ENCODE results near the gene SH2D7. TPM values are rescaled to one million over a fixed set of nuclear protein-coding genes. Genes with fewer than 3 reads are reported as not detected.
A peak's percentile ranks its signal among the peaks of the same experiment; 100 is the strongest.

Gene SH2D7
- total RNA-seq, 2 experiments from 2014 or later = not detected

- ChIA-PET POLR2A (interaction anchor here (0.7 to 5.4 kb wide), 8 partner anchors 10 to 306 kb away, joined by 3 to 32 read pairs (median 4); partner anchors contain the start of genes IDH3A and IREB2), CTCF (interaction anchor here (0.6 to 7.6 kb wide), 16 partner anchors 11 to 349 kb away, joined by 3 to 74 read pairs (median 5); partner anchors contain the start of genes ACSBG1 and IDH3A)
Measured at GRCh38 chr15:78131295-78132061, 39.1 kb downstream of the SH2D7 start, which contains the start of gene CIB2. CIB2 (minus strand) TSS chr15:78131445; CDS start chr15:78131215, 230 bp downstream.

GRCh38 chr15:78133801-78134200 is 41.4 kb downstream of the SH2D7 start:
- Mint-ChIP-seq H3K4me3 (no peak overlapping the region), H3K27me3 (peaks cover 2% of the 10 kb centered on the region), H3K27ac (no peak overlapping the region), H3K36me3 (ENCODE audit: low read depth) (no peaks in the 10 kb centered on the region), H3K9me3 (no peaks in the 10 kb centered on the region), H3K4me1 (peaks cover 23% of the 10 kb centered on the region)
- CTCF ChIA-PET = interaction anchor here (7.6 kb wide), 1 partner anchor 62 kb away, joined by 74 read pairs; no protein-coding TSS in a partner anchor
- no peak for DNase-seq
- POLR2A ChIA-PET = no interaction called here

More at GRCh38 chr15:78131295-78132061, 39.1 kb downstream of the SH2D7 start, which contains the start of gene CIB2:
- Mint-ChIP-seq H3K4me3 (peak within 1 kb of the TSS; percentile 79), H3K4me1 (peaks cover 23% of the 10 kb centered on the region), H3K27ac (no peak within 1 kb of the TSS), H3K36me3 (ENCODE audit: low read depth) (no peaks in the 10 kb centered on the region), H3K9me3 (no peaks in the 10 kb centered on the region), H3K27me3 (peaks cover 2% of the 10 kb centered on the region)
- DNase-seq = peak; percentile 81

GRCh38 chr15:78139578-78139977 is 47.2 kb downstream of the SH2D7 start:
- H3K9me3 Mint-ChIP-seq = no peaks in the 10 kb centered on the region
- CTCF ChIA-PET = interaction anchor here (0.7 to 1.7 kb wide), 5 partner anchors 9 to 56 kb away, joined by 3 to 6 read pairs (median 3); no protein-coding TSS in a partner anchor
- H3K36me3 Mint-ChIP-seq (ENCODE audit: low read depth) = no peaks in the 10 kb centered on the region
- H3K4me3 Mint-ChIP-seq = no peak overlapping the region
- H3K27me3 Mint-ChIP-seq = no peaks in the 10 kb centered on the region
- DNase-seq = no peak
- no peak overlapping the region for H3K27ac Mint-ChIP-seq
- no peaks in the 10 kb centered on the region for H3K4me1 Mint-ChIP-seq
- POLR2A ChIA-PET = interaction anchor here (1.8 to 2.9 kb wide), 2 partner anchors 9 to 11 kb away, joined by 8 to 14 read pairs; partner anchors contain the start of gene IDH3A

- Mint-ChIP-seq H3K9me3 (no peaks in the 10 kb centered on the region), H3K36me3 (ENCODE audit: low read depth) (no peaks in the 10 kb centered on the region), H3K27ac (no peak overlapping the region), H3K4me1 (no peaks in the 10 kb centered on the region), H3K27me3 (no peaks in the 10 kb centered on the region), H3K4me3 (no peak overlapping the region)
- CTCF ChIA-PET = no interaction called here
- POLR2A ChIA-PET = interaction anchor here (1.8 to 2.9 kb wide), 2 partner anchors 8 to 11 kb away, joined by 8 to 14 read pairs; partner anchors contain the start of gene IDH3A
- DNase-seq = no peak
Measured at GRCh38 chr15:78140292-78140691, 47.9 kb downstream of the SH2D7 start.

GRCh38 chr15:78142332-78142731 is 50.0 kb downstream of the SH2D7 start:
- Mint-ChIP-seq H3K27me3 (no peaks in the 10 kb centered on the region), H3K9me3 (no peaks in the 10 kb centered on the region), H3K4me1 (peaks cover 2% of the 10 kb centered on the region), H3K36me3 (ENCODE audit: low read depth) (no peaks in the 10 kb centered on the region), H3K27ac (no peak overlapping the region), H3K4me3 (no peak overlapping the region)
- POLR2A ChIA-PET = interaction anchor here (1.3 kb wide), 1 partner anchor 11 kb away, joined by 3 read pairs; the partner anchor contains the start of gene CIB2
- DNase-seq = no peak
- CTCF ChIA-PET = interaction anchor here (0.6 to 2.0 kb wide), 2 partner anchors 12 to 53 kb away, joined by 4 to 5 read pairs; no protein-coding TSS in a partner anchor

- H3K36me3 Mint-ChIP-seq (ENCODE audit: low read depth) = peaks cover 9% of the 10 kb centered on the region
- no peak overlapping the region for H3K4me3 Mint-ChIP-seq
- no peak overlapping the region for H3K27ac Mint-ChIP-seq
- ChIA-PET CTCF (interaction anchor here (2.6 to 3.6 kb wide), 2 partner anchors 16 to 49 kb away, joined by 10 to 13 read pairs; partner anchors contain the start of gene CIB2), POLR2A (interaction anchor here (1.4 to 3.7 kb wide), 2 partner anchors 17 to 24 kb away, joined by 4 to 32 read pairs; partner anchors contain the start of gene CIB2)
- DNase-seq = no peak
- peaks cover 30% of the 10 kb centered on the region for H3K4me1 Mint-ChIP-seq
- no peaks in the 10 kb centered on the region for H3K9me3 Mint-ChIP-seq
- no peaks in the 10 kb centered on the region for H3K27me3 Mint-ChIP-seq
Measured at GRCh38 chr15:78146425-78147154, 54.2 kb downstream of the SH2D7 start.

GRCh38 chr15:78147566-78147965 is 55.2 kb downstream of the SH2D7 start:
- Mint-ChIP-seq H3K27me3 (no peaks in the 10 kb centered on the region), H3K4me1 (peaks cover 31% of the 10 kb centered on the region), H3K36me3 (ENCODE audit: low read depth) (peaks cover 10% of the 10 kb centered on the region), H3K4me3 (peak overlapping the region; percentile 36), H3K27ac (no peak overlapping the region), H3K9me3 (no peaks in the 10 kb centered on the region)
- POLR2A ChIA-PET = interaction anchor here (1.2 to 4.2 kb wide), 8 partner anchors 8 to 117 kb away, joined by 3 to 32 read pairs (median 10); partner anchors contain the start of genes CIB2 and DNAJA4
- DNase-seq = no peak
- CTCF ChIA-PET = interaction anchor here (0.6 to 3.6 kb wide), 6 partner anchors 12 to 237 kb away, joined by 3 to 13 read pairs (median 4); partner anchors contain the start of gene CIB2

- Mint-ChIP-seq H3K27me3 (no peaks in the 10 kb centered on the region), H3K27ac (peak overlapping the region; percentile 79), H3K4me3 (peak overlapping the region; percentile 86), H3K36me3 (ENCODE audit: low read depth) (peaks cover 20% of the 10 kb centered on the region), H3K4me1 (peaks cover 41% of the 10 kb centered on the region), H3K9me3 (no peaks in the 10 kb centered on the region)
- POLR2A ChIA-PET = interaction anchor here (0.6 to 4.2 kb wide), 15 partner anchors 9 to 742 kb away, joined by 3 to 32 read pairs (median 5); partner anchors contain the start of genes CIB2 and DNAJA4
- no peak for DNase-seq
- CTCF ChIA-PET = interaction anchor here (0.7 to 3.6 kb wide), 9 partner anchors 9 to 238 kb away, joined by 3 to 13 read pairs (median 5); partner anchors contain the start of gene CIB2
Measured at GRCh38 chr15:78148392-78149067, 56.2 kb downstream of the SH2D7 start.

- DNase-seq = peak; percentile 99
- Mint-ChIP-seq H3K4me3 (peak within 1 kb of the TSS; percentile 86), H3K27me3 (no peaks in the 10 kb centered on the region), H3K9me3 (no peaks in the 10 kb centered on the region), H3K4me1 (peaks cover 41% of the 10 kb centered on the region), H3K36me3 (ENCODE audit: low read depth) (peaks cover 20% of the 10 kb centered on the region), H3K27ac (peak within 1 kb of the TSS; percentile 79)
- ChIA-PET POLR2A (interaction anchor here (0.6 to 4.2 kb wide), 16 partner anchors 9 to 741 kb away, joined by 3 to 32 read pairs (median 4); partner anchors contain the start of genes CIB2, DNAJA4 and IREB2), CTCF (interaction anchor here (0.6 to 3.6 kb wide), 8 partner anchors 10 to 46 kb away, joined by 3 to 13 read pairs (median 4); partner anchors contain the start of gene CIB2)
Measured at GRCh38 chr15:78149068-78149804, 56.9 kb downstream of the SH2D7 start, which contains the start of gene IDH3A. IDH3A (plus strand) TSS chr15:78149362; CDS start chr15:78149404, 42 bp downstream.

- Mint-ChIP-seq H3K27me3 (no peaks in the 10 kb centered on the region), H3K36me3 (ENCODE audit: low read depth) (peaks cover 21% of the 10 kb centered on the region), H3K4me1 (peaks cover 42% of the 10 kb centered on the region), H3K9me3 (no peaks in the 10 kb centered on the region), H3K4me3 (peak overlapping the region; percentile 86), H3K27ac (peak overlapping the region; percentile 54)
- no peak for DNase-seq
- ChIA-PET POLR2A (interaction anchor here (0.7 to 4.2 kb wide), 12 partner anchors 9 to 288 kb away, joined by 3 to 32 read pairs (median 6); partner anchors contain the start of genes CIB2, DNAJA4, IREB2 and SKIC8), CTCF (interaction anchor here (0.6 to 2.1 kb wide), 4 partner anchors 9 to 42 kb away, joined by 3 to 7 read pairs (median 6); partner anchors contain the start of gene CIB2)
Measured at GRCh38 chr15:78149805-78150751, 57.7 kb downstream of the SH2D7 start.

Data from activated CD4-positive, alpha-beta memory T cell treated with anti-CD3 and anti-CD28 coated beads, Interleukin-2, amount 10 ng/mL, durations not matched to agents 7 days and 5 days (primary cell).